Trophoblast cell (in vitro differentiated cells and primary cell): ENCODE data around the gene TMTC3.
A peak's percentile ranks its signal among the peaks of the same experiment; 100 is the strongest.

Source experiments
- DNase-seq, 2 donors: peaks; one replicate each; pipeline ENCODE4 v3.0.0-alpha.2; 2016
- H2AFZ ChIP-seq: 2 replicates; pipeline ENCODE4 v1.6.1; 2013; ENCODE audit warnings: low read length, moderate library complexity, mild to moderate bottlenecking; ENCODE audit not compliant: insufficient read depth, poor library complexity
- H2AK5ac ChIP-seq: 2 replicates; pipeline ENCODE4 v1.6.1; 2013; ENCODE audit warnings: mild to moderate bottlenecking, low read length
- H2BK120ac ChIP-seq: 2 replicates; pipeline ENCODE4 v1.6.1; 2013; ENCODE audit warnings: low read length, mild to moderate bottlenecking, moderate library complexity; ENCODE audit not compliant: insufficient read depth, poor library complexity
- H2BK12ac ChIP-seq: 2 replicates; pipeline ENCODE4 v1.6.1; 2013; ENCODE audit warnings: mild to moderate bottlenecking, low read length, moderate library complexity
- H2BK5ac ChIP-seq: 2 replicates; pipeline ENCODE4 v1.6.1; 2013; ENCODE audit warnings: low read length, low read depth, moderate library complexity, mild to moderate bottlenecking; ENCODE audit not compliant: poor library complexity
- H3K14ac ChIP-seq: 2 replicates; pipeline ENCODE4 v1.6.1; 2013; ENCODE audit warnings: mild to moderate bottlenecking, low read length
- H3K18ac ChIP-seq: 2 replicates; pipeline ENCODE4 v1.6.1; 2013; ENCODE audit warnings: mild to moderate bottlenecking, low read length
- H3K23ac ChIP-seq: 2 replicates; pipeline ENCODE4 v1.6.1; 2013; ENCODE audit warnings: low read length
- H3K27ac ChIP-seq: 2 replicates; pipeline ENCODE4 v1.5.1; 2013; ENCODE audit warnings: low read depth, mild to moderate bottlenecking, inconsistent platforms, low read length, moderate library complexity
- H3K27me3 ChIP-seq: 2 replicates; pipeline ENCODE4 v1.6.1; 2013; ENCODE audit warnings: inconsistent platforms, mild to moderate bottlenecking, low read length, moderate library complexity; ENCODE audit not compliant: insufficient read depth
- H3K36me3 ChIP-seq, 2 experiments: 1 replicate in 1 of 2; 2 replicates in 1 of 2; pipeline ENCODE4 v1.6.1; 2013; ENCODE audit warnings: low read length in 2 of 2, mild to moderate bottlenecking in 2 of 2, moderate library complexity in 1 of 2; ENCODE audit not compliant: insufficient read depth in 2 of 2, control insufficient read depth in 1 of 2
- H3K4ac ChIP-seq: 2 replicates; pipeline ENCODE4 v1.6.1; 2013; ENCODE audit warnings: low read depth, mild to moderate bottlenecking, low read length, moderate library complexity
- H3K4me1 ChIP-seq, 2 experiments: 1 replicate in 1 of 2; 2 replicates in 1 of 2; pipeline ENCODE4 v1.6.1; 2013; ENCODE audit warnings: low read length in 2 of 2, mild to moderate bottlenecking in 2 of 2, moderate library complexity in 1 of 2; ENCODE audit not compliant: insufficient read depth in 2 of 2, control insufficient read depth in 1 of 2
- H3K4me2 ChIP-seq: 2 replicates; pipeline ENCODE4 v1.6.1; 2013; ENCODE audit warnings: inconsistent platforms, mild to moderate bottlenecking, low read length, moderate library complexity
- H3K4me3 ChIP-seq: 2 replicates; pipeline ENCODE4 v1.5.1; 2013; ENCODE audit warnings: mild to moderate bottlenecking, low read depth, low read length, inconsistent platforms
- H3K79me1 ChIP-seq: one replicate; pipeline ENCODE4 v1.6.1; 2013; ENCODE audit warnings: low read length
- H3K79me2 ChIP-seq: 2 replicates; pipeline ENCODE4 v1.6.1; 2013; ENCODE audit warnings: low read length, mild to moderate bottlenecking; ENCODE audit not compliant: control insufficient read depth, insufficient read depth, poor library complexity
- H3K9ac ChIP-seq: 2 replicates; pipeline ENCODE4 v1.6.1; 2013; ENCODE audit warnings: mild to moderate bottlenecking, low read length
- H3K9me3 ChIP-seq: 2 replicates; pipeline ENCODE4 v1.6.1; 2013; ENCODE audit warnings: low read depth, mild to moderate bottlenecking, control low read depth, inconsistent platforms, low read length; ENCODE audit not compliant: insufficient read depth
- H4K12ac ChIP-seq: 2 replicates; pipeline ENCODE4 v1.6.1; 2013; ENCODE audit warnings: low read depth, mild to moderate bottlenecking, low read length, moderate library complexity
- H4K8ac ChIP-seq: 2 replicates; pipeline ENCODE4 v1.6.1; 2013; ENCODE audit warnings: low read depth, mild to moderate bottlenecking, low read length, moderate library complexity
- H4K91ac ChIP-seq: one replicate; pipeline ENCODE4 v1.6.1; 2013; ENCODE audit warnings: low read depth, mild to moderate bottlenecking, low read length, moderate library complexity
- WGBS: extraction: QIAGEN DNeasy Blood & Tissue Kit; methylation state at CpG from one replicate; pipeline ENCODE4 v1.1.7; 2013; ENCODE audit warnings: missing lambda C conversion rate; ENCODE audit not compliant: insufficient read length, insufficient coverage; ENCODE audit errors: extremely low coverage; 5-methylcytosine and 5-hydroxymethylcytosine counted together

TMTC3 gene

DNA sequence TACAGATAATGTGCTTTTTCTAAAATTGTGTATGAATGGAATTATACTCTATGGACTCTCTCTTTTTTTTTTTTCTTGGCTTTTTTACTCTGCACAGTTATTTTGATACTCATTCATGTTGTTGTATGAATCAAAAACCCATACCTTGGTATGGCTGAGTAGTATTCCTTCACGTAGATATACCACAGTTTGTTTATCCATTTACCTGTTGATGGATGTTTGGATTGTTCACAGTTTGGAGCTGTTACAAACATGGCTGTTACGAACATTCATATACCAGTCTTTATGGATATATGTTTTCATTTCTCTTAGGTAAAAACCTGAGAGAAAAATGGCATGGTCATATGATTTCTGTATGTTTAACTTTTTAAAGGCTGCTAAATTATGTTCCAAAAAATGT, 43.2 kb downstream of the TMTC3 start:
- Histone ChIP-seq H3K4ac (no peak overlapping the region), H3K9ac (no peak overlapping the region), H3K27me3 (no peaks in the 10 kb centered on the region), H3K79me2 (no peaks in the 10 kb centered on the region), H3K18ac (no peak overlapping the region), H2AFZ (no peak overlapping the region), H3K79me1 (no peaks in the 10 kb centered on the region), H2BK5ac (no peak overlapping the region), H2BK120ac (no peak overlapping the region), H3K4me2 (no peak overlapping the region), H4K91ac (no peak overlapping the region), H3K27ac (no peak overlapping the region), H3K36me3 (peaks cover 0 to 3% of the 10 kb centered on the region in 2 experiments), H2AK5ac (no peak overlapping the region), H3K9me3 (no peaks in the 10 kb centered on the region), H2BK12ac (no peak overlapping the region), H4K8ac (no peak overlapping the region), H3K4me3 (no peak overlapping the region), H3K4me1 (peaks cover 0 to 2% of the 10 kb centered on the region in 2 experiments), H4K12ac (no peak overlapping the region), H3K14ac (no peak overlapping the region), H3K23ac (no peak overlapping the region)
- no CpG with 5 or more reads among the region's 2 CpGs for WGBS
- no peak for DNase-seq

DNA sequence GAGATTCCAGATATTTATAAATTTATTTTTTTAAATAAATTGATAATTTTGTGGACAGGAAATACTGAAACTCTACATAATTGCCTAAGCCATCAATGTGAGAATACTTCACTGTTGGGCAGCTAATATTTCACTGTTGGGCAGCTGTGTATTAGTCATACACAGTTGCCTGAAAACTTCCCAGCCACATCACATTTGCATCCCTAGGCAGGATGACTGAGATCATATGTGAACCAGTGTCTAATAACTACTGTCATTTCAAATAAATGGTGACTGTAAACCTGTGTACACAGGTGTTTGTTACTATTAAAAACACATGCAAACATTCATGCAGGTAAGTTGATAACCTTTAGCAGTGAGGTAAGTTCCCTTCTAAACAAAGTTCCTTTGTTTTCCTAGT, 43.9 kb downstream of the TMTC3 start:
- Histone ChIP-seq H3K4me2 (no peak overlapping the region), H4K8ac (no peak overlapping the region), H4K12ac (no peak overlapping the region), H2BK5ac (no peak overlapping the region), H3K36me3 (peaks cover 0 to 3% of the 10 kb centered on the region in 2 experiments), H4K91ac (no peak overlapping the region), H2AFZ (no peak overlapping the region), H3K79me2 (no peaks in the 10 kb centered on the region), H3K79me1 (no peaks in the 10 kb centered on the region), H3K23ac (no peak overlapping the region), H3K9ac (no peak overlapping the region), H3K4ac (no peak overlapping the region), H3K4me3 (no peak overlapping the region), H2BK120ac (no peak overlapping the region), H3K27me3 (no peaks in the 10 kb centered on the region), H3K4me1 (peaks cover 0 to 2% of the 10 kb centered on the region in 2 experiments), H3K14ac (no peak overlapping the region), H2AK5ac (no peak overlapping the region), H2BK12ac (no peak overlapping the region), H3K27ac (no peak overlapping the region), H3K9me3 (no peaks in the 10 kb centered on the region), H3K18ac (no peak overlapping the region)
- DNase-seq = no peak

DNA sequence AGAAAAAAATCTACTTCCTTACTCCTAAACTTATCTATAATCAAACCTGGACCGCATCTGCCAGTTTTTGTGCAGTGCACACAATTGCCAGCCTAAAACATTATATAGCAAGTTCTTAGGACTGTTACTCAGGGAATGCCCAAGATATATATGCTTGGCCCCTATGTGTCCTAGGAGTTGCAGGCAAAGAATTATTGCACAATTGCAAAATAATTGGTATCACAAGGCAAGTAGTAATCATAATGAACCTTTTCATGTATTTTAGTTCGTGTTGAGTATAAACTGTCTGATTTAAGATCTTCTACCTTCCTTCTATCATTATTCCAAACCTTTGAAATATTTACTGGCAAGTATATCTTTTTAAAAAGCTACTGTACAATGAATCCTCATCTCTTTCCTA, 45.5 kb downstream of the TMTC3 start:
- Histone ChIP-seq H3K9me3 (no peaks in the 10 kb centered on the region), H3K9ac (no peak overlapping the region), H3K4me2 (no peak overlapping the region), H3K23ac (no peak overlapping the region), H3K79me2 (no peaks in the 10 kb centered on the region), H3K79me1 (no peaks in the 10 kb centered on the region), H4K12ac (no peak overlapping the region), H3K4me1 (no peaks in the 10 kb centered on the region), H4K91ac (no peak overlapping the region), H2BK120ac (no peak overlapping the region), H4K8ac (no peak overlapping the region), H3K4me3 (no peak overlapping the region), H3K36me3 (peaks cover 0 to 3% of the 10 kb centered on the region in 2 experiments), H2BK5ac (no peak overlapping the region), H3K27ac (no peak overlapping the region), H2AFZ (no peak overlapping the region), H3K27me3 (no peaks in the 10 kb centered on the region), H3K14ac (no peak overlapping the region), H3K4ac (no peak overlapping the region), H2BK12ac (no peak overlapping the region), H3K18ac (no peak overlapping the region), H2AK5ac (no peak overlapping the region)
- DNase-seq = peak in 1 of 2 donors; percentile 27
- no CpG with 5 or more reads among the region's 2 CpGs for WGBS

DNA sequence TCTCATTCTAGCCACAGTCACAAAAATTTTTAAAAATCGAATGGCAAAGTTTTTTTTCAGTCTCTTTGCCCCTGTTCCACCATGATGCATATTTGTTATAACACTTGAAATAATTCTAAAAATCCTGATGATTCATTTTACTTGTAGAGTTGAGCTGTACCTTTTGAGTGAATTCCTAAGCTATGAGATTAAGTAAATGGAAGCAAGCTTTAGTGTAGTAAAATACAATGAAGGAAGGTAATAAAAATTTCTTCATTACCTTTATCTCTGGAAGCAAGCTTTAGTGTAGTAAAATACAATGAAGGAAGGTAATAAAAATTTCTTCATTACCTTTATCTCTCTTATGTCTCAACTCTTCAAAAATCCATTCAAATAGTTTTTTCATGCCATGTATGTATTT, 46.1 kb downstream of the TMTC3 start:
- no peak overlapping the region for H3K4ac ChIP-seq

More for the DNA sequence above, 46.1 kb downstream of the TMTC3 start:
- Histone ChIP-seq H3K36me3 (peaks cover 0 to 3% of the 10 kb centered on the region in 2 experiments), H2AK5ac (no peak overlapping the region), H2AFZ (no peak overlapping the region), H3K79me1 (no peaks in the 10 kb centered on the region), H3K4me1 (no peaks in the 10 kb centered on the region), H4K12ac (no peak overlapping the region), H3K9me3 (no peaks in the 10 kb centered on the region), H4K91ac (no peak overlapping the region), H3K4me2 (no peak overlapping the region), H2BK5ac (no peak overlapping the region), H3K23ac (no peak overlapping the region), H4K8ac (no peak overlapping the region), H3K27ac (no peak overlapping the region), H3K4me3 (no peak overlapping the region), H2BK12ac (no peak overlapping the region), H3K27me3 (no peaks in the 10 kb centered on the region), H3K79me2 (no peaks in the 10 kb centered on the region), H2BK120ac (no peak overlapping the region), H3K18ac (no peak overlapping the region), H3K9ac (no peak overlapping the region), H3K14ac (no peak overlapping the region)
- DNase-seq = peak in 1 of 2 donors; percentile 57
- WGBS = no CpG with 5 or more reads among the region's 1 CpG
